ENCODE data around the gene ZFYVE28.

Gene ZFYVE28

DNA sequence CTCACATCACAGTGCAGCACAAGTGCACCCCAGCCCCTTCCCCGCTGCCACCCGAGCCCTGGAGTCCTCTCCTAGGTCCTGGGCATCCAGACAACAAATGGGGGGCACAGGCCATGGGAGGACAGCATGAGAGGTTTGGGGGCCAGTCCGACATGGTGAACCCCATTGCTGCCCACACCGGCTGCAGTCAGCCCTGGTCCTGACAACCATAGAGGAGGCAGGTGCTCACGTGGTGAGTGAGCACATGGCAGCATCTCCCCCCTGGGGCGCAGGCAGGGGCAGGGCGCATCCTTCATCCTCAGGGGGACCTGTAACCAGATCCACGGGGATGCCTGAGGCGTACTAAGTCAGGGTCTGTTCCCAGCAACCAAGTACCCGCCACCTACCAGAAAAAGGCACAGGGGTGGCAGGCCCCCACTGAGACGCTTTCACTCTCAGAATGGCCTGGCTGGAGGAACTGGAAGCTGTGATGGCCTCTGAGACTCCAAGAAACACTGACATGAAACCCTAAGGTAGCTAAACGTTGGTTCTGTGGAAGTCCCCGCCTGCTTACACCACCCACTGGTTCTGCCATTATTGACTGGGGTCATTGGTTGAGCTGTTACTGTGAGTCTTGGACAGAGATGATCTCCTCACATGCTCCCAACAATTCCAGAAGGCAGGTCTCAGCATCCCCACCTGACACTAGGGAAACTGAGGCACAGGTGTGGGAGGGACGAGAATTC is 6.5 kb downstream of the ZFYVE28 start:
- no peak for DNase-seq

DNA sequence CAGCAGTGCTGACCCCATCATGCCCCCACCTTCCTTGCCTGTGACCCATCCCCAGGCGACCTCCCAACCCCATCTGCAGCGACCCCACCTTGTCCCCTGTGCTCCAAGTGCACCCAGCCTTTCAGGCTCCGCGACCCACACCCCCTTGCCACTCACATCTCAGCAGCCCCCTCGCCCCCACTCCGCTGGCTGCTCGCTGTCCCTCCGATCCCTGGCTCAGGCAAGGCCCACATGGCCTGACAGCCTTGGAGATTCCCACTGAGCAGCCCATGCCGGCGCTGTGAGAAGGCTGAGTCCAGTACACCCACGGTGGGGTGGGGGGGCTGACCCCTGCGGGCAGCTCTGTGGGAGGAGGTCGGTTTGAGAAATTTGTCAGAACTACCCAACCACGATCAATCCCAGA is 9.1 kb downstream of the ZFYVE28 start:
- no peak for DNase-seq

DNA sequence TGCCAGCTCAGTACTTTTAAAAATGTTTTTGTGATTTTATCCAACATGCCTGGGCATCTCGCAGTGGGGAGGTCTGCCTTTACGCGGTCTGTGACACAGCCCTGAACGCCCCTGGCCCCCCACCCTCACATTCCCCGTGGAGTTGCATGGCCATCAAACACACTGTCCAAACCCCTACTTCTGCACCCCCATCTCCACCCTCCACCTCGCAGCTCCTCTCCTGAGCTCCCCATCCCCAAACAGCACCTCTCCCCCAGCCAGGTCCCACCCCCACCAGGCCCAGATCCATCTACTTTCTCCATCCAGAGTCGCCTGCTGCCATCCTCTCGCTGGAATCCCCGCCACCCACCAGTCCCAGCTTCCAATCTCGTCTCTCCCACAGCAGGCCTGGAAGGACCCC is 9.5 kb downstream of the ZFYVE28 start:
- no peak for DNase-seq

DNA sequence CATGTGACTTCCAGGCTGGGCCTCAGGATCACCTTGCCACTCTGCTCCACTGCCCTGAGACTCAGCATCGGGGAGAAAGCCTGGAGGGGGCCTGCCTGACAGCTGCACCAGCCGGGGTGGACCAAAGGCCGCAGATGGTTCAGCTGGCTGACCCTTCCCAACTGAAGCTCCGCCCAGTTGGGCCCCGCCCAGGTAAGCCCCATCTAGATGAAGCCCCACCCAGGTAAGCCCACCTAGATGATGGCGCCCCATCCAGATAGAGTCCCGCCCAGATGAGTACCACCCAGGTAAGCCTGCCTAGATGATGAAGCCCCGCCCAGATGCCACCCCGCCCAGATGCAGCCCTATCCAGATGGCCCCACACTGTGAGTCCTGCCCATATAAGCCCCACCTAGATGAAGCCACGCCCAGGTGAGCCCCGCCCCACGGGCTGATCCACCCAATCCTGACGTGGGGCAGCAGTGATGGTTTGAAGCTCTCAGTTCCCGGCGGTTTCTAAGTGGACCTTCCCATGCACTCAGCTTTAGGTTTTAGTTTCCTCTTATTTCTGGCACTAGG is 10.0 kb downstream of the ZFYVE28 start:
- DNase-seq = no peak

DNA sequence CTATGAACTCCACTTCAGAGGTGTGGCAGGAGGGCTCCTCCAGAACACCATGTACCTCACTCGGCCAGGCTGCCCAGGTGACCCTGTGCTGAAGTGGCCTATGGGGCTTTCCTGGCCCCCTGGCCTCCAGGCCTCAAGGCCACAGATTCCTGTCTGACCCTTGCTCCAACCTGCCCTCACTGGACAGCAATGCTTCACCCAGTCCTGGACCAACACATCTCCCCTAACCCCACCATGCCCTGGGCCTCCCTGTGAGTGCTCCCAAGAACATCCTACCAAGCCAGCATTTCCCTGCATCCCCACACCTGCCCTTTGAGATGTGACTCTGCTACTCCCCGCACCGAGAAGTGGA is 10.5 kb downstream of the ZFYVE28 start:
- DNase-seq = no peak

DNA sequence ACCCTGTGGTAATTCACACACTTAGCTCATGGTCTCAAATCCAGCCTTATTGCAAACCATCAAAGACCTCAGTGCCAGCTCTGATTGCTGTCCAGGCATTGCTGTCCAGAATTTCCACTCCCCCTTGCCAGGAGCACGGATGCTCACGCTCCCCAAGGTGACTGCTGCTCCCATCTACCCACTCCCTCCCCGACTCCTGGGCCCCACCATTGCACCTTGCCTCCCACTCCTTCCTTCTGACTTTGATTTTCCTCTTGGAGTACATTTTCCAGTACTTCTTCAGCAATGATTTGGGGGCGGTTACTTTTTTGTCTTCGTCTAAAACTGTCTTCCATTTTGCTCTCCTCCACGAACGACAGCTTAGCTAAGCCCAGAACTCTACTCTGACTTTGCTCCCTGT is 11.5 kb downstream of the ZFYVE28 start:
- DNase-seq = no peak

DNA sequence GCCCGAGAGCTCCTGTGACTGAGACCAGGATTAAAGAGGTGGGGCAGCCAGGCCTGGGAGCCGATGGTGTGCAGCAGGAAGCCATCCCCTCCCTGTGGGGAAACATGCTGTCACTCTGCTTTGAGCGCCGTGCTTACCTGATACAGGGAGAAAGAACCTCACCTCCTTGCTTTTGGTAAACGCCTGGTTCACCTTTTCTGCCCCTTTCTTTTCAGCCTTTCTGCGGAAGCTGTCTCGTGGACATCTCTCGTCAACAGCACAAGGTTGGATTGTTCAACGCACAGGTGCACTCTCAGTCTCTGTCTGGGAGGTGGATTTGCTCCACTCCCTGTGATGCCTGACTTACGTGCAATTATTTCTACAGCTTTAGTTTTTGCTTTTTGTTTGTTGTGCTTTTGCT is 12.0 kb downstream of the ZFYVE28 start:
- DNase-seq = no peak

DNA sequence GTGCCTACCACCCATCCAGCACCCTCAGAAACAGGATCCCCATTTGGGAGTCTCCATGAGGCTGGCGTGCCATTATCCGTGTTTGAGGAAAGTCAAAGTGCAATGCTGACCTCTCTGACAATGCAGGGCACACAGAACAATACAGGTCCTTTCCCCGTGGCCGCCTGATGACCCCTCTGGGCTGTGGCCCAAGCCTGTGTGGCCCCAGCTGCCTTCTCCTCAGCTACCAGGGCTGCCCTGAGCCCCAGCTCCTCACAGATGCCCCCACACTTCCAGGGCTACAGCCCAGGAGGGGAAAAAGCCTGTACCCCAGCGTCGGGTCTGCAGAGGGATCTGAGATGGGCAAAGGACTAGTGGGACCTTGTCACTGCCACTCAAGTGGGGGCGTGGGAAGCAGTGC is 15.5 kb downstream of the ZFYVE28 start:
- no peak for DNase-seq

DNA sequence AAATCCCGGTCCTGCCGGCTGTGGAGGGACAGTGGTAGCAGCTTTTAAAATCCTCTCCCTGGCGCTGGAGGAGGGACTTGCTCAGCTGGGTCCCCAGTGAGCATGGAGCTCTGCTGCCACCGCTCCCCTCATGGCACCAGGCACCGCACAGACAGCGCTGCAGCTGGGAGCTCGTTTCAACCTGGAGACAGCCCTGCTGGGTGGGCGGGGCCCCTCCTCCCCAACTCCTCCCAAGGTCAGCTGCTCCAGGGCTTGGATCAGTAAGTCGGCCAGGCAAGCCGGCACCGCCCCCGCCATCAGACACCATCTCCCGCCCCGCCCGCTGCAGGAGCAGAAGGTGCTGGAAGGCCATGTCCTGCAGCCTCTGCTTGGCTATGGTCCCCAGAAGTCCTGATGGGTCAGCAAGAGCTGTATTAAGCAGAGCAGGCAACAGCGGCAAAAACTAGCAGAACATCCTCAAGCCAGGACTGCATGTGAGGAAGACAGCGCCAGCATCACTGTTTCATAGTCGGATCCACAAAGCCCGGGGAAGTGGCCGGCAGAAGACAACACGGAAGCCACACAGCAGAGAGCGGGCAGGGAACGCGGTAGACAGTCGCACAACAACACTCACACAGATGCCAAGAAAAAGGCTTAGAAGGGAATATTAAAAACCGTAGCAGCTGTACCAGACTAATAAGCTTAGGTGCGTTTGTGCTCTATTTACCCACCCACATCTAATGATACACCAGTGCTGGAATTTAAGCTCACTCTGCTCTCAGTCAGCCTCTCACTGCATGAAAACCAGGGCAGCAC is 16.2 kb downstream of the ZFYVE28 start:
- peak; percentile 89 for DNase-seq

DNA sequence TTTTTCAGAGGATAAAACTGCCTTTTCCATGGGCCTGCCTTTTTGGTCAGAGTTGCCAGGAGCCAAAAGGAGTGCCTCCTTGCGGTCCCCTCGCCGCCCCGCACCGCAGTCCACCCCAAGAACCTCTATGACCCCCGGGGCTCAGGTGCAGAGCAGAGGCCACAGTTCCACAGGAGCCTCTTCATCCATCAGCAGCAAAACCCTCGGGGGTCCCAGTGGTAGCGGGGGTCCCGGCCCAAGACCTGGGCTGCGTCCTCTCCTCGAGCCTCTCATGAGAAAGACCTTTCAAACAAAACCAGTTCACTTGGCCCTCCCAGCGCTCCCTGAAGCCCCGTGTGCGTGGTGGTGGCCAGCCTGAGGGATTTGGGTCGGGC is 16.8 kb downstream of the ZFYVE28 start:
- DNase-seq = no peak

DNA sequence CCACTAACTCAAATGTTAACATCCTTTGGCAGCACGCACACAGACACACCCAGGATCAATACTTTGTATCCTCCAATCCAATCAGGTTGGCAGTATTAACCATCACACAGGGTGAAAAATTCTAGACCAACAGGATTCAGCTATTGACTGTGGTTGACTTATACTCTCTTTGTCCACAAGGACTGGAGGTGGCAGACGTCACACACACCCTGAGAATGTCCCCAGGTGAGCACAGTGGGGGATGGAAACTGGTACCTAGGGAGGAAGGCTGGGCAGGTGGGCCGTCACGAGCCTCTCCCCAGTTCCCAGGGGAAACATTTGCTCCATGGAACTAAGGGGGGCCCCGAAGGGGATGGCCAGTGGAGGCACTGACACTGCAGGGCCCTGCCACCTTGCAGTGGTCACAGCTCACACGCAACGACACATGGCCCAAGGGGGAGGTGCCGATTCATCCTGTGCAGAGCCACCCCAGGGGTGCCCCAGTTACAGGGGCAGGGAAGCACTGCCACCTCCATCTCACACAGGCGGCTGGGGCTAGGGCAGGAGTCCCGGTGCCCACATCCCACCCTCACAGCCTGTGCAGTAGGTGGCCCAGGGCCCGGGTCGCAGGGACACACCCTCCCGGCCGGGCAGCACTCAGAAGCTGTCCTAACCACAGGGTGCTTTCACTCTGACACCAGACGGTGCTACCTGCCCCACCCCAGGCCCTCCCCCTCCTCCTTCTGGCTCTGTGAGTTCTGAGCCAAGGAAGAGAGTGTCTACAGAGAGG is 17.4 kb downstream of the ZFYVE28 start:
- DNase-seq = no peak

DNA sequence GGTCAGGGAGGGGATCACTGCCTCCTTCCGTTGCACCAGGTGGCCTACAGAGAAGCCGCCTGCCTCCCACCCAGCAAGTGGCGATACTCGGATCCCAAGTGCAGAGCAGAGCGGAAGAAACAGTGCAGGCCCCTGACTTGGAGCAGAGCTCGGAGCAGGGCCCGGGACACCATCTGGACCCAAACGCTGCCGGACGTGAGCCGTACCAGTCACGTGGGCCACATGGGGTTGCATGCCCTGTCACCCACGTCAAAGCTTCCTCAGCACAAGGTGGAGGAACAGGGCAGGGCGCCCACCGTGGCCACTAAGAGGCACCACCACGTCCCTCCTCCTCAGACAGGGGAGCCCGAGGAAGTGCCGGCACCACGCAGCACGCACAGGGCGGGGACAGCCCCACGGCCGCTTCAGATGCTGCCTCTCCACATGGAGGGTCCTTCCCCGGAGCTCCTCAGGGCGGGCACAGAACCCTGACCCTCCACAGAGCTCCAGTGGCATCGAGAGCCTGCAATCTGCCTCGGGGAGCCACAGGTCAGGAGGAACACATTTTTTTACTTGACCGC is 18.7 kb downstream of the ZFYVE28 start:
- no peak for DNase-seq

DNA sequence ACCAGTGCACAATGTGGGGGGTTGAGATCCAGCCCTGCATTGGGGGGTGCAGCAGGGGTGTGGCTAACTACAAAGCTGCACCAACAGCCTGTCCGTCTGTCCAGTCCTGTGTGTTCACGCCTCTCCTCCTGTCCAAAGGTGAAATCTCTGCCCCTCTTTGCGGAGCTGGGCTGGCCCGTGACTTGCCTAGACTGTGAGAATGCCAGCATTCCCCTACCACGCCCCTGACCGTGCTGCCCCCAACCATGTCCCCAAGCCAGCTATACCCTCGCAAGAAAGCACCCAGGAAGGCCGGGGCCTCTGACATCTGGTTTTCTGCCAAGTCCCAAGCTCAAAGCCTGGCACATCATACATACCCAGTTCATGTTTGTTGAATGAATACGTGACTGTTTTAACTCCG is 19.2 kb downstream of the ZFYVE28 start:
- no peak for DNase-seq

DNA sequence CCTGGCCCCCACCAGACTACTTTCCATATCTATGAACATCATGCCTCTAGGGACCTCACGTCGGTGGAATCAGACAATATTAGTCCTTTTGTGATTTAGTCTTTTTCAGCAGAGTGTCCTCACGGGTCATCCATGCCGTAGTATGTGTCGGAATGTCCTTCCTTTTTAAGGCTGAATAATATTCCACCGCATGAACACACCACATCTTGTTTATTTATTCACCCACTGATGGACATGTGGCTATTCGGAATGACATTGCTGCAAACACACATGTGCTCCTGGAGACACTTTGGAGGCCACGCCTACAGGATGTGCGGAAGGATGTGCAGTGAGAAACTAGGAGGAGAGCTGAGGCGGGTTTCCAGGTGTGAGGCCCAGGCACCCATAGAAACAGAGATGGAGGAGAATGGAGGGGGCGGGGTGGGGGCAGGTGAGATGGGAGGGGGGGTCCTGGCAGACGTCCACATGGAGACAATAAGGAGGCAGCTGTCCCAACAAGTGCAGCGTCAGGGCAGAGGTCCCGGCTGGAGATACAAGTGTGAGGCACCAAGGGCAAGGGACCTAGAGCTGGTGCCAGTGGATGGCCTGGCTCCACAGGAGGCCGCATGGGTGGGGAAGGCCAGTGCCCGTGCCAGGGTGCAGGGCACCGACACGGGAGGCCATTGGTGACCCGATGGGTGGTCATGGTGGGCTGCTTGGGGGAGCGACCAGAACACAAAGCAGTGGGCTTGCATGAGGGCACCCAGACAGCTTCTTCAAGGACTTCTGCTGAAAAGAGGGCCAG is 20.7 kb downstream of the ZFYVE28 start:
- DNase-seq = no peak

DNA sequence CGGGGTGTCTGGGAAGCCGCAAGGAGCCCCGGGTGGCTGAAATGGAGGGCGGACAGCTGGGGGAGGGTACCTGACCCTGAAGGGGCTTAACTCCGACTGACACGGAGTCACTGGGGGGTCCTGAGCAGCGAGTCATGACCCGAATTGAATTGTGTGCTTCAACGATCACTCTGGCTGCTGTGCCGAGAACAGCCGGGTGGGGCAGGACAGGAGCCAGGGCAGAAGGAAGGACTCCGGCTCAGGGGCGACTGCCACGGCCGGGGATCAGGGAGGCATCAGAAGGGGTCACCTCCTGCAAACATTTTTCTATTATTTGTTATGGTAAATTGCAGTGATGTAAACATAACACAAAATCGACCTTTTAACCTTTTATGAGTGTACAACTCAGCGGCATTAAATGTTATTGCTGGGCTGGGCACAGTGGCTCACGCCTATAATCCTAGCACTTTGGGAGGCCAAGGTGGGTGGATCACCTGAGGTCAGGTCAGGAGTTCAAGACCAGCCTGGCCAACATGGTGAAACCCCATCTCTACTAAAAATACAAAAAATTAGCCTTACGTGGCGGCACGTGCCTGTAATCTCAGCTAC is 21.6 kb downstream of the ZFYVE28 start:
- DNase-seq = no peak

DNA sequence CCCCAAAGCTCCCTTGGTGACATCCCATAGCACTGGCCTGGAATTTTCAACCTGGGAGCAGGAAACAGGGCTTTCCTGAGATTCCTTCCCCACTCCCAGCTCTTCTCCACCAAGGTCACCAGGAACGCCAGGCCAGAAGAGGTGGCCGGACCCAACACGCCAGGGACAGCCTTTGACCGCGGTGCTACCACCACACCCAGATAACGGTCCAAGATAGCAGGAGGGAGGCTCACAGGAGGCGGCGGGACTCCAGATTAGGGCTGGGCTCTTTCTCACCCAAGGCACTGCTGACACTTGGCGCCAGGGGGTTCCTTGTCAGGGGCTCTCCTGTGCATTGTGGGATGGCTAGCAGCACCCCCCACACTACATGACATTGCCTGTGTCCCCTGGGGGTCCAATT is 22.9 kb downstream of the ZFYVE28 start:
- no peak for DNase-seq

DNA sequence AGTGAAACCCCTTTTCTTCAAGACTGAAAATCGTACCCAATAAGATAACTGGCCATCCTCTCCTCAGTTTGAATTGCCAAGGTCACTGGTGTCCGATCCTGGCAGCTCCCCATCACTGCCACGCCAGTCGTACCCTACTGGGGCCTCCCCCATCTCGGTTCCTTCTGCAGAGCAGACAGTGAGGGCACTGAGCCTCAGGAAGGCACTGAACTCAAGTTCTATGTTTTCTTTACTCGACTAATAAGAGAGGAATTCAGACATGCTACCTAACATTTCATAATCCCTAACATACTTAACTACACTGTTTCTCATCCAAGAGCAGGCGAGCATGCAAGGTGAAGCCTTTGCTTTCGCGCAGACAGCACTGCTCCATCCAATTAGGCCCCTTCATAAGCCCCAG is 23.4 kb downstream of the ZFYVE28 start:
- no peak for DNase-seq

DNA sequence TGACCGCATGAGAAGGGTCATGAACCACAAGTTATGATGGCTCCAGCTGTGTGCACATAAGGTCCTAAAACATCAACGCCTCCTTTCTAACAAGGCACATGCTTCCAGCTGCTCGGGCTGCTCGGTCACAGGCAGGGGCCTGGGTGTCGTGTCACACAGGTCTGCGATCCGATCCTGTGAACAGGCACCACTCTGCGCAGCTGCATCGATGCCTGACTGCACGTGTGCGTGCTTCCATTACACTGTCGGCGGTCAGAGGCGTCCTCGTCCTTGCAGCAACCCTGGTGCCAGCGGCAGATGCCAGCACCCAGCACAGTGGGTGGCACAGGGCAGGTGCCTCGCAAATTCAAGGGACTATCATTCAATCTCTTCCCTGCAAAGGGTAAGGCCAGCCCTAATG is 23.9 kb downstream of the ZFYVE28 start:
- no peak for DNase-seq

DNA sequence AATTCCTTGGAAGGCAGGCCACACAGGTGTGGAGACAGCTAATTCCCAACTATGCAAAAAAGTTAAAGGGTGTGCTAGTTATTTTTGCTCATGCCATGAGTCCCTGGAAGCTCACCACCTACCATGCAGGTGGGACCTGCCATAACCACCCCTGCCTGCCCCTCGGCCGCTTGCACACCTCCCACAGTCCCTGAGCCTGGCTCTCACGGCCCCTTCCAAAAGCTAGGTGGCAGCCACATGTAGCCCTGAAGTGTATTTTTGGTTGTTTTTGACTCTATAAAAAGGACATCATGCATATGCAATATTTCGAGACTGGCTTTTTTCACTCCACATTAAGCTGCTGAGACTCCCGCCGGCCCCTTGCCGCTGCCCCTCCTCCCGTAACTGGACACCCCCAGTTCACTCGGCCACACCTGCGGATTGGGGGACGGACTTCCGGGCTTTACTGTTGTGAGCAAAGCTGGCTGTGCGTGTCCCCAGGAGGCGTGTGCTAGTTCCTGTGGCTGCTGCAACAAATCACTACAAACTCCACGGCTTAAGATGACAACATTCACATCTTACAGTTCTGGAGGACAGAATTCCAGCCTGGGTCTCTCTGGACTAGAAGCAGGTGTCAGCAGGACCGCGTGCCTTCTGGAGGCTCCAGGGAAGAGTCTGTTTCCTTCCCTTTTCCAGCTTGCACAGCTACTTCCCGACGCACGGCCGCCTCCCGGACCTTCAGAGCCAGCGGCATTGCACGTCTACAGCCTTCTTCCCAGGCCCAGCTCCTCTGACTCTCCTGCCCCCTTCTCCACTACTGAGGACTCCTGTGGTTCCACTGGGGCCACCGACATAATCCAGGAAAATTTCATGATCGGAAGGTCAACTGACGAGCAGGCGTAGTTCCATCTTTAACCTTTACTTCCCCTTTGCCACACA is 24.8 kb downstream of the ZFYVE28 start:
- no peak for DNase-seq

DNA sequence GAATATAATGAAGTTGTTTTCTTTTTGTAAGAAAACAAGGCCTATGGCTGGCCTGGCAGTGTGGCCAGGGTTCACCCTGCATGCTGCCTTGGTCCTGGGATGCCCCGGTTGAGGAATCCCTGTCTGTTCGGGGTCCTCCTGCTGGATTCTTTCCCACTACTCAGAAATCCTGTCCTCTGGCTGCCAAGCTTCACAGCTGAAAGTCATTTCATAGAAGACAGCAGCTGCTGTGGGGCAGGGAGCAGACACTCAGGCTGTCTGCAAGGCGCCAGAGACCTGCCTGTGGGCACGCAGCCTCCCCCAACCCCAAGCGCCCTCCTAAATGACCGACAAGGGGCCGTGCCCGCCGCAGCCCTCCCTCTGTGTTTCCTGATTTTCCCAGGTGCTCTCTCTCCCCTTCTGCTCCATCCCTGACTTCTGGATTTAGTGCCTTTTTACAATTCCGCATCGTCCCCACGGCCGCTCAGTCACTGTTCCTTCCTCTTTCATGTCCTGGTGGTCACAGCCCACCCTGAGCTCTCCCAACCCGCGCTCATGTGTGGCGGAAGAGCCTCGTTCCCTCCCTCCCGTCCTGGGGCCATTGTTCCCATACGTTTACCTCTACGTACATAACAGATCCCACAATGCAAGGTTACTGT is 27.5 kb downstream of the ZFYVE28 start:
- no peak for DNase-seq

DNA sequence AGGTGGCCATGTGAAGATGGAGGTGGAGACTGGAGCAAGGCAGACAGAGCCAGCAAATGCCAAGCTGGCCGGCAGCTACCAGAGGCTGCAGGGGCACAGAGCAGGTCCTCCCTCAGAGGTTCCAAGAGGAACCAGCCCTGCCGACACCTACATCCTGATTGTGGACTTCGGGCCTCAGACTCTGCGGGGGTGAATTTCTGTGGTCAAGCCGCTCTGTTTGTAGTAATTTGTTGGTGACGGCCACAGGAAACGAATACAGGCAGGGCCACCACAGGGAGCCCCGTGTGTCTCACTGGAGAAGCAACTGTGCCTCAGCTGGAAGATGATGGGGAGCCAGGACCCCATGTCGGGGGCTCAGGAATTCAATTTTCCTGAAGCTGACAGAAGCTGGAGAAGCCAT is 28.3 kb downstream of the ZFYVE28 start:
- DNase-seq = no peak

Measured in COR-L47 (cell line).